Measurements from ENCODE around the gene PLGLB1. TPM values are rescaled to one million over a fixed set of nuclear protein-coding genes. Genes with fewer than 3 reads are reported as not detected.
"Not testable (repeated sequence)": the region's sequence is repeated elsewhere in the genome, so short reads cannot be mapped to it uniquely, and the experiment has no call there.

PLGLB1 gene
- total and polyA plus RNA-seq, 2 of the 4 experiments (the other 2 are of a cell fraction): 0.18 to 0.26 TPM

- H3K18ac ChIP-seq (ENCODE audit: low read depth, low read length); H3K4me1 ChIP-seq (ENCODE audit: control insufficient read depth, insufficient read depth, low read length); H3K36me3 ChIP-seq (ENCODE audit: control insufficient read depth, insufficient read depth, low read length); H2BK15ac ChIP-seq (ENCODE audit: low read depth, low read length); H2AK5ac ChIP-seq (ENCODE audit: low read depth, low read length); H4K5ac ChIP-seq (ENCODE audit: low read depth, low read length); H4K91ac ChIP-seq (ENCODE audit: insufficient read depth, low read depth, low read length); H3K79me1 ChIP-seq (ENCODE audit: low read depth in 1 of 2, low read length in 2 of 2); CTCF ChIA-PET; H2BK120ac ChIP-seq (ENCODE audit: low read depth, low read length); H2AK9ac ChIP-seq (replicated peaks; ENCODE audit: low read depth, low read length, poor library complexity); H2AFZ ChIP-seq (replicated peaks; ENCODE audit: low read length, poor library complexity); H3K9ac ChIP-seq (ENCODE audit: low read depth, low read length); ATAC-seq (ENCODE audit: low read depth); H3K9me3 ChIP-seq (ENCODE audit: control insufficient read depth, insufficient read depth, low read length); H2BK20ac ChIP-seq (ENCODE audit: low read depth, low read length); H3K14ac ChIP-seq (replicated peaks; ENCODE audit: low read depth, low read length); H3K4me2 ChIP-seq (ENCODE audit: low read depth, low read length); in situ Hi-C loops (cut with MboI; ENCODE audit: low sequenced_read_pairs); H3K4ac ChIP-seq (ENCODE audit: low read depth, low read length); H4K20me1 ChIP-seq (ENCODE audit: insufficient read depth, low read length); H2BK5ac ChIP-seq (ENCODE audit: low read depth, low read length, poor library complexity, severe bottlenecking); intact Hi-C loops (cut with micrococcal nuclease); H3K27ac ChIP-seq (ENCODE audit: insufficient read depth, low read length); H3K23ac ChIP-seq (ENCODE audit: low read depth, low read length); H3K9me1 ChIP-seq (ENCODE audit: insufficient read depth, low read length); BruUV-seq (replicated peaks); POLR2A ChIA-PET (ENCODE audit: unreplicated experiment); DNase-seq; H4K8ac ChIP-seq (ENCODE audit: low read depth in 2 of 2, low read length in 2 of 2); dilution Hi-C loops (cut with HindIII; ENCODE audit: low sequenced_read_pairs, unreplicated experiment); H3K27me3 ChIP-seq (ENCODE audit: control insufficient read depth, insufficient read depth, low read length); H3K4me3 ChIP-seq (ENCODE audit: insufficient read depth, low read depth, low read length); H3K56ac ChIP-seq (ENCODE audit: extremely low read depth, insufficient read depth, low read length): not testable (repeated sequence)
- WGBS, 2 experiments (ENCODE audit: extremely low coverage in 2 of 2, insufficient read length in 1 of 2): no CpG with 5 or more reads among the region's 2 CpGs
Observed at GRCh38 chr2:87004398-87004797, 17.2 kb downstream of the PLGLB1 start.

Small RNAs within 50 kb of the gene (microRNA-seq; reads per million reads assigned to microRNA genes)
- not detected for gene AC125232.1 (ENCODE audit: insufficient read depth, insufficient read length)

Small RNAs within 50 kb of the gene (small RNA-seq; reads per million reads assigned to genes)
- gene AC125232.1: 0 reads per million in 5 experiments

Other genes starting within 250 kb of the PLGLB1 start
- not detected in 2 replicates for gene CD8A, start 230.9 kb downstream of the PLGLB1 start, total RNA-seq (2012; rRNA removed)
- not detected in 2 replicates for gene CD8A, start 230.9 kb downstream of the PLGLB1 start, polyA plus RNA-seq (2012; rRNA removed)
- gene CD8B, start 160.0 kb downstream of the PLGLB1 start, total RNA-seq (2012; rRNA removed): not detected in 2 replicates
- gene CD8B, start 160.0 kb downstream of the PLGLB1 start, polyA plus RNA-seq (2012; rRNA removed): not detected in 2 replicates
- under 0.01 and 0.18 TPM in 2 replicates for gene RGPD1, start 79.7 kb downstream of the PLGLB1 start, total RNA-seq (2012; rRNA removed)
- gene RGPD1, start 79.7 kb downstream of the PLGLB1 start, polyA plus RNA-seq (2012; rRNA removed): 0.10 and 0.27 TPM in 2 replicates

All from IMR-90 (cell line).